HG03108 (cell line): ENCODE data around the gene RPS6KA5.

ENCODE experiments used
- ATAC-seq: cut with Tn5 transposase; IDR thresholded peaks from one replicate; pipeline ENCODE4 v1.9.1; 2021; ENCODE audit warnings: moderate library complexity; ENCODE audit not compliant: unreplicated experiment

Gene RPS6KA5

GRCh38 chr14:90813442-90813841, 247.0 kb downstream of the RPS6KA5 start:
- no peak for ATAC-seq

GRCh38 chr14:90812109-90812508, 248.3 kb downstream of the RPS6KA5 start:
- ATAC-seq, result no peak

GRCh38 chr14:90811641-90812040, 248.8 kb downstream of the RPS6KA5 start:
- no peak for ATAC-seq

DNA sequence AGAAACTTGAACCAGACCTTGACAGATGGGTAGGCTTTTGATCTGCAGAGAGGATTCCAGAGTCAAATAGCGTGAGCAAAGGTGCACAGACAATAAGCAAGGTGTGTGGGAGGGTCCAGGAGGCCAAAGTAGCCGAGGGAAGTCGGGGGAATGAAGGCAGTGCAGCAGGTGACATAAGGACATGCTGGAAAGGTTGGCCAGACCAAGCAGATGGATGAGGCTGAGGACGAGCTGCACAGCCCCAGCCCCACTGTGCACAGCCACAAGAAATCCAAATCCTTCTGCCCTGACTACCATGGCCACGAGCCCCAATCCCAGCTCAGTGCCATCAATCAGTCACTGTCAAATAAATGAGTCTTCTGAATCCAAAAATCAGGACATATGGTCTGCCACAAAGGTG, 249.6 kb downstream of the RPS6KA5 start:
- no peak for ATAC-seq

- no peak for ATAC-seq
Observed at GRCh38 chr14:90809530-90810312, 250.7 kb downstream of the RPS6KA5 start.

DNA sequence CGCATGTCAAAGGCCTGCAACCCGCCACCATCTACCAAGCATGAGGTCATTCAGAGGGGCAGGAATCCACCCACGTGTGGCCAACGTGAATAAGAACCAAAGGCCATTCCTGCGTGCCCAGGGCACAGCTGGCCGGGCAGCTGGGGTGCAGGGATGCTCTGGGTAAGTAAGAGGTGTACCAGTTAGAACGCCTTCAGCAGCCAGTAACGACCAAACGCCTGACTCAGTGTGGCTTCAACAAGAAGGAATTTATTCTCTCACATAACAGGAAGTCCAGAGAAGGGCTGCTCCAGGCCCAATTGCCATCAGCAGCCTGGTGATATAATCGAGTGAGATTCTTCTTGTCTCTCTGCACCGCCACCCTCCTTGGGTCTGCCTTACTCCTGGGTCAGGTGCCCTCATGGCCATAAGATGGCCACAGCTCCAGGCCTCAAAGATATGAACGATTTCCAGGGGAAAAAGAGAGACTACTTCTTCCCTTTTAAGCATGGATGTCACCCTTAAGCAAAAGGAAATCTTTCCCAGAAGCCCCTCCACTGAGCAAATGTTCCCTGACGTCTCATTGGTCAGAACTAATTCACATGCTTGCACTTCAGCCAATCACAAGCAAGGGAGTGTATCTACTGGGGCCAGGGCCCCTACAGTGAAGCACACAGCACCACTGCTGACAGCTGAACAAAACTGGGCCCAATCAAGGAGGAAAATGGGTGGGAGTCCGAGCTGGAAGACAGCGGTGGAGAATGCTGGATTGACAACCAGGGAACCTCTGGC, 251.5 kb downstream of the RPS6KA5 start:
- no peak for ATAC-seq

- no peak for ATAC-seq
Observed at GRCh38 chr14:90807060-90807459, 253.4 kb downstream of the RPS6KA5 start.

GRCh38 chr14:90805662-90806540, 254.5 kb downstream of the RPS6KA5 start:
- no peak for ATAC-seq

DNA sequence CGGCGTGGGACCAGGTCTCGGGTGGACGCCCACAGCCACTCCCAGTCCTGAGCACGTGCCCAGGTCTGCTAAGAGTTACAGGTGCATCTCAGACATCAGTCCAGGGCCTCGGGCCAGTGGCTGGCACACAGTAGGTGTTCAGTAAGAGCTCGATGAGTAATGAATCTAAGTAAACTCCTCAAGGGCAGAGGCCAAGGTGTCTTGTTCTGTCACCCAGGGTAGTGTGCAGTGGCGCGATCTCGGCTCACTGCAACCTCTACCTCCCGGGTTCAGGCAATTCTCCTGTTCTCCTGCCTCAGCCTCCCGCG, 255.4 kb downstream of the RPS6KA5 start:
- ATAC-seq, result no peak

DNA sequence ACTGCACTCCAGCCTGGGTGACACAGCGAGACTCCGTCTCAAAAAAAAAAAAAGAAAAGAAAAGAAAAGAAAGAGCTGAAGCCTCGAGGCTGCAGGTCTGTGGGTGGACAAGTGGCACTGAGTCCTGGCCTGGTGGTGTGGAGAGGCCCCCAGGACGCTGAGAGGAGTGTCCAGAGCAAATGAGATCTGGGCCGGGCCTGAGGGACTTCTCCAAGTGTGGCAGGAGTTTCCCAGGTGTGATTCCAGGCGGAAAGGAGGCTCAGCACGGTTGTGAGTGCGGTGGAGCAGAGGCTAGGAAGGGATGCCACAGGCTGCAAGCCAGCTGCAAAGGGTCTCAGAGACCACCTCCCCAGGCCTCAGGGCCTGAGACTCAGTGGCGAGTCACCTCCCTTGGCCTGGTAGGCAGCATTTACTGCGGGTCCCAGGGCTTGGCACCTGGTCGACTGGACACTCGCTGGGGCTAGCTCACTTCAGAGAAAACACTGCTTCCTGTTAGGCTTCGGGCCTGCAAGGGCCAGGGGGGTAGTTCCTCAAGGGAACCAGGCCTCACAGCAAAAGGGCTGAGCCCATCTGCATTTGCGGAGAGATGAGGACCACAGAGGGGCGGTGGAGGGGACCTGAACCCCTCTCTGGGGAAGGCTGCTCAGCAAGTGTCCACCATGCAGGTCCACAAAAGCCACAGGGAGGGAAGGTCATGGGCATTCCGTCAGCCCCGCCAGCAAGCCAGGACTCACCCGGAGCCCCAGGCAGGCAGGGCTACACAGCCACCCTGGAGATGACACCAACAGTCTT, 256.0 kb downstream of the RPS6KA5 start:
- no peak for ATAC-seq

DNA sequence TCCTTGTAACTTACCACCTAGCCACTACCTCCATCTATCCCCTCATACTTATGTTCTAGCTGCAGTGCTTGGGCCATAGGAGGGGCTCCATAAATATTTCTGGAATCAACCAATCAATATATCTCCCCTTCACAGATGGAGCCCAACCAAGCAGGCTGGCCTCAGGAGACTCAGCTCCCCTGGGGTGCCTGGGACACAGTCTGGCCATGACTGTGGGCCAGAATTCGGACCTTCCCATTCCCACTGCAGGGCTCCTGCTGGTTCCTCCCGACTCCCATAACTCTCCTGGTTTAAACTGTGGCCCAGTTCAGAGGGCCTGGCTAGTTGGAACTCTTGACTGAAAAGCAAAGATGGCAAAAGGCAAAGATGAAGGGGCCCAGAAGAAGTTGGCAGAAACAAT, 257.2 kb downstream of the RPS6KA5 start:
- ATAC-seq, result no peak

DNA sequence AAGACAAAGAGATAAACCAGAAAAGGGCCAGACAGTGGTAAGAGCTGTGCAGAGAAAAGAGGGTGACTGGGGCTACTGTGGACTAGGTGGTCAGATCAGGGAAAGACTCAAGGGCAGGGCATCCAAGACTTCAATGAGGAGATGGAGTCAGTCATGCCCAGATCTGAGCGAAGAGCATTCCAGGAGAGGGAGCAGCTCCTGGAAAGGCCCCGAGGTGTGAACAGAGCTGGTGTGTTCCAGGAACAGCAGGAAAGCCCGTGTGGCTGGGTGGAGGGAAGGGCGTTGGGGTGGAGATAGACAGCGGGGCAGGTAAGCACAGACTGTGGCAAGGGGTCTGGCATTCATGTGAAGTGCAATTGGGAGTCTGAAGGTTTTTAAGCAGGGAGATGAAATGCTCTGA, 261.0 kb downstream of the RPS6KA5 start:
- ATAC-seq, result no peak

DNA sequence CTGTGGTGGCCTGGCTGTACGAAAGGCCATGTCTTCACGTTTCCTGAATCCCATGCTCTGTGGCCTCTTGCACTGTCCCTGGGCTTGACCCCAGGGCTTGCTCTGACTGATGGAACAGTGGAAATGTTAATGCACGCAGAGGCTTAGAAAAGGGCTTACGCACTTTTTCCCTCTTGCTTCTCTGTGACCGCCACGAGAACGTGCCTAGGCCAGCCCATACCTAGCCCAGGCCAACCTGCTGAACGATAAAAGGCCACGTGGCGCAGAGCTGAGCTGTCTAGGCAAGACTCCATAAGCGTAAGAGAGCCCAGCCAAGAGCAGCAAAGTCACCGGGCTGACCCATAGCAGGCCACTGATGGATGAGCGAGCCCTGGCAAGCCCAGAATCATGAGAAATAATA, 262.5 kb downstream of the RPS6KA5 start:
- ATAC-seq, result no peak
